ENCODE data around the gene TARS3.
"Not testable (repeated sequence)": the region's sequence is repeated elsewhere in the genome, so short reads cannot be mapped to it uniquely, and the experiment has no call there.

TARS3 gene

DNA sequence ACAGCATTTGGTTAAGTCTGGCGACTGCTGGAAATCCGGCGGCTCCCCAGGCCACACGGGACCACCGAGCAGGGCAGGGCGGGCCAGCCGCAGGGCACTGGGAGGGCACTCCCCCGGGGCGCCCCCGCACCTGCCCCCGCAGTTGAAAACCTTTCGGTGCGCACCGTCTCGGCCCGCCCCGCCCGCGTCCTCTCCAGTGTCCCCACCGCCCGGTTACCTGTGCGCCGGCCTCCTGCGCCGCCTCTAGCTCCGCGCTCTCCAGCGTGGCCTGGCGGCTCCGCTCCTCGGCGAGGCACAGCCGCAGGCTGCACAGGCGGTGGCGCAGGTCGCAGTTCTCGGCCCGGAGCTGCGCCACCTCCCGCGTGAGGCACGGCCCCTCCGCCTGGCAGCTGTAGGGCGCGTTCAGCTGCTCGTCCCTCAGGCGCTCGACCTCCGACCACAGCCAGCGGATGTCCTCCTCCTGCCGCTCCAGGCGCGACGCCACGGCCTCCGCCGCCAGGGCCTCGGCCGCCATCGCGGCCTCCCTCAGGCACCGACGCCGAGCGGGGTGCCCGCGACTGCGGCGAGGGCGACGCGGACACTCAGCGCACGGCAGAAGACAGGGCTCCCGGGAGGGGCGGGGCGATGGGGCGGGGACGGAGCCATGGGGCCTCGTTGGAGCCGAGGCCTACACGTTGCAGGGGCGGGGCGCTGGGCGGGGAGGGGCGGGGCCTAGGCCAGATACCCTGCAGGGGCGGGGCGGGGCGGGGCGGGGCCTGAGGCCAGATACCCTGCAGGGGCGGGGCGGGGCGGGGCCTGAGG is at the start of gene TARS3:
Gene TARS3 (minus strand): TSS at position 600 of the 801 bp plus-strand sequence. CDS start 86 bp downstream, at position 514.
- peak; percentile 83 for DNase-seq (ENCODE audit: low read depth)

DNA sequence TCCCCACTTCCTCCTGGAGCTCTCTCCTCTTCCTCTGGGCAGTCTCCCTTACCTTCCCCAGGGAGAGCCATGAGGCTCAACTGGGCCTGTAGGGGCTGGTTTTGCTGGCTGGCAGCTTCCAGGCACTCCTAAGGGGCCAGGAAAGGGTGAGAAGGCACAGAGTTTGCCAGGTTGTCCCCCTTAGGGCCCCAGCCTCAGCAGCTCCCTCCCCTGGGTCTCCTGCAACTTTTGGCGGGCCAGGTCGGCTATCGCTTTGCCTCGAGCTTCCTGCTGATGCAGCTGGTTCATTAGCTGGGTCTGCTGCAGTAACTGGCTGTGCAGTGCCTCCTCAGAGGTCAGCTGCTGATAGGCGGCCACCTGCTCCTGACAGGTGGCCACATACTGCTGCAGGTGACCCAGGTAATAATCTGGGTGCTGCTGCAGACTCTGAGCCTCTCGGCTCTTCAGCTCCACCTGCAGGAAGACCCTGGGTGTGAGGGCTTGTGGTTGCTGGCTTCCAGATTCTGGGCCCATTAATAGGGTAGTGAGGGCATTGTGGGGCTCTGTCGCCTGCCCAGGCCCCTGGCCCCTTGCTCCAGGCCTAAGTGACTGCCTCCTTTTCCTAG is 49.3 kb upstream of the TARS3 start:
- no peak for DNase-seq (ENCODE audit: low read depth)

DNA sequence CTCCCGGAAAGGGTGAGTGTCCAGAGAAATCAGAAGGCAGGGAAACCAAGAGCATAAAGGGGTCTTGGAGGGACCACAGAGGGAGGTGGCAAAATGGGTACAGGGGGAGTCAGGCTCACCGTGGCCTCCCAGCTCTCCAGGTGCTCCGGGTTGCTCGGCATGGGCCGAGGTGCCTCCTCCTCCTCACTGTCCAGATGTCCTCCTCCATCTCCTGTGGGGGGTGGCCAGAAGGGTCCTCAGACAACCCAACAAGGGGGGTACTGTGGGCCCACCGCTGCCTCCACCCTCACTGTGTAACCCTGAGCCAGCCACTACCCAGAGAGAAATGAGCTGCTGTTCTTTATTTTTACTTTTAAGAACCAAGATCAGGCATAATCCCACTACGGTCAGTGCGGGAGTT is 48.6 kb upstream of the TARS3 start:
- no peak for DNase-seq (ENCODE audit: low read depth)

DNA sequence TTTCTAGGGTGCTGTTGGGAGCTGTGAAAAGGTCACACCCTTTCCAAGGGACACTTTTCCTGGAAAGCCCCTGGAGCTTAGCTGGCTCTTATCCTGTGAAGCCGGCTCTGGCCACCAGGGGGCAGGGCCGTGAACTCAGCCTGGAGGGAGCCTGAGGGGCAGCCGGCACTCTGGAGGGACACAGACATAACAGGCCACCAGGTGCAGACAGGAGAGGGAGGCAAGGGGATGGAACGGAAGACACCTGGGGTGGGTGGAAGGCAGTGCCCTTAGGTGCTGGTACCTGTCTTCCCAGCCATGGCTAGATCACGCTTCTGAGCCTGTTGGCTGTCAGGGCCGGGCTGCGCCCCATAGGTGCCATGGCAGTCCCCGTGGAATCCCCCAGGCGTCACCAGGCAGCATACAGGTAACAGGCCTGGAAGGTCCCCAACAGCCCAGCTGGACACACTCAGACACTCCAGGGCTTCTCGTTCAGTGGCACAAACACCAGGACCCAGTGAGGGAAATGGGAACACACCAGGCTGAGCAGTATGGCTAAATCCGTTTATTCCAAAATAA is 42.9 kb upstream of the TARS3 start:
- DNase-seq (ENCODE audit: low read depth): not testable (repeated sequence)

DNA sequence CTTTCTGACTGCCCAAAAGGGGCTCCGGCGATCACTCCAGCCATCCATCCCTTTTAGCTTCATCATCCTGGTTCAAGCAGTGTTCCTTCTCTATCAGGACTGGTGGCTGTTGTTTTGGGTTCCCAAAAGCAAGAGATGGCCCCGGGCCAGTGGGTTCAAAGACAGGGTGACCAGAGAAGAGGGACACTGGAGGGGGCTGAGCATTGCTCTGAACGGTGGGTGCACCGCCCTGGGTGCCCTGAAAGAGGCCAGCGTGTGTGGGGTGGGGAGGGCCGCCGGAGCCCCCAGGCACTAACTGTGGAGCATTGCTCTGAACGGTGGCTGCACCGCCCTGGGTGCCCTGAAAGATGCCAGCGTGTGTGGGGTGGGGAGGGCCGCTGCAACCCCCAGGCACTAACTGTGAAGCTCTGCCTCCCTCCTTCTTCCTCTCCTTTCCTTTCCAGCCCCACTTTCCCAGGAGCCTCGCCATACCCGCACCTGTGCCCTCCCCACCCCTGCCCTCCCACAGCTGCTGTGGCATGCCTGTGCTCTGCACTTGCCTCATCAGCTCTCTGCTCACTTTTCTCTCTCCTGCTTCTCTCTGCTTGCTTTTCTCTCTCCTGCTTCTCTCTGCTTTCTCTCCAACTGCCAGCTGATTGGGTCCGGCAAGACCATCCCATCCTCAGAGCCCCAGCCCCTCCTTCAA is 41.6 kb upstream of the TARS3 start:
- no peak for DNase-seq (ENCODE audit: low read depth)

DNA sequence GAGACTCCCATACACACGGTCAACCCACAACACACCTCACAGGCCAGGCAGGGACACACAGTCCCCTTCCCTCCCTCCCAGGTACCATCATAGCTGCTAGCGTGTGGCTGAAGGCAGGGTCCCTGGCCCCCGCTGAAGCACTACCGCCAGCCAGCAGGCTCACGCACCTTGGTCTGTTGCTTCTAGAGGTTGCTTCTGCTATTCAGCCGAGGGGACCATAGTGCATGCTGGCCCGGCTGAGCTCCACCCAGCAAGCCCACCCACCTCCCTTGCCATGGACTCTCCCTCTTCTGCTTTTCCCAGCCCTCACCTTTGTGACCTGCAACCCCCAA is 41.0 kb upstream of the TARS3 start:
- not testable (repeated sequence) for DNase-seq (ENCODE audit: low read depth)

DNA sequence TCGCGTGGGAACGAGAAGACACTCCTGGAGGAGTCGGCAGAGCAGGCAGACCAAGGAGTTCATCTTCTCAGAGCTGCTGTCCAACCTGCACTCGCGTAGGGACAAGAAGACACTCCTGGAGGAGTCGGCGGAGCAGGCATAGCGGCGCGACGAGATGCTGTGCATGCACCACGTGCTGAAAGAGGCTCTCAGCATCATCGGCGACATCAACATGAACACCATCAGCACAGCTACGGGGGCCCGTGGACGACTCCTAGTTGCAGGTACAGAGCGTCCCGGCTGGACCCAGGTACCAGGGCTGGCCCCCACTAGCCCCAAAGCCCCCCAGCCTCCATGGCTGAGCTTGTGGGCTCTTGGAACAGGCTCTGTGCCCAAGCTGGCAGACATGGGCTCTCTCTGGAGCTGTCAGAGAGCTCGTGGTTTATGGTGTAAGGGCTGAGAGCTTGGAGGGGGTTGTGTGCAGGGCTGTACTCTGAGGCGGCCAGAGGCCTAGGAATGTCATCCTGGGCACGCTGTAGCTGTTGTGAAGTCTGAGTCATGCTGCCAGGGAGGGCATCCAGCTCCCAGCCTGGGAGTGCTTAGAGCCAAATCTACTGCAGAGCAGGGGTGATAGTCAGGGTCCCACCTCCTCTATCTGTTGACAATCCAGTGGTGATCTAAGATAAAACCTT is 40.5 kb upstream of the TARS3 start:
- DNase-seq (ENCODE audit: low read depth): not testable (repeated sequence)

DNA sequence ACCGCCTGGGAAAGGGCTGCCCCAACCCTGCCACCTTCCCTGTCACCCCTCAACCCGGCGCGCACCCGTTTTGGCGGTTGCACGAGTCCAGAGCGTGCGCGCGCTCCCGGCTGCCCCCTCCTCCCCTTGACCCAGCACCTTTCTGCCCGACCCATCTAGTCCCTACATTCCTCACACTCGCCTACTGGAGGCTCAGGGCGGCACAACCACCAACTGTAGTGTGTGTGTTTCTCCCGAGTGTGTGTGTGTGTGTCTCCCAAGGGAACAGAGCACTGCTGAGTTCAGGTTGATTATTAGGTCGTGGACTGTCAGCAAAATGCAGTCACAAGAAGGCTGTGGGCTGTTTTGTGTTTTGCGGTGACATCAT is 22.4 kb upstream of the TARS3 start:
- DNase-seq (ENCODE audit: low read depth): not testable (repeated sequence)

DNA sequence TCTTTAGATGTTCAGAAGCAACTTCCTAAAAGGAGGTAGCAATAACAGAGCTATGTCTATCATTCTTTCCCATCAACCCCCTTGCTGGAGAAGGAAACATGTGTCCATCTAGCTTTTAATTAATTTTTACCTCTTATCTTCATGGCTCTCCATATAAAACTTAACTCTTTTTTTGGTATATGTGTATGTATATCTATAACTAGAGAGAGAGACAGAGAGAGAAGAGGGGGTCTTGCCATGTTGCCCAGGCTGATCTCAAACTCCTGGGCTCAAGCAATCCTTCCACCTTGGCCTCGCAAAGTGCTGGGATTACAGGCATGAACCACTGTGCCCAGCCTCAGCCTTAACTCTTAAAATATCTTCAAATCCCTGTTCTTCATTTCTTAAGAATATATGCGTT is 10.6 kb upstream of the TARS3 start:
- not testable (repeated sequence) for DNase-seq (ENCODE audit: low read depth)

DNA sequence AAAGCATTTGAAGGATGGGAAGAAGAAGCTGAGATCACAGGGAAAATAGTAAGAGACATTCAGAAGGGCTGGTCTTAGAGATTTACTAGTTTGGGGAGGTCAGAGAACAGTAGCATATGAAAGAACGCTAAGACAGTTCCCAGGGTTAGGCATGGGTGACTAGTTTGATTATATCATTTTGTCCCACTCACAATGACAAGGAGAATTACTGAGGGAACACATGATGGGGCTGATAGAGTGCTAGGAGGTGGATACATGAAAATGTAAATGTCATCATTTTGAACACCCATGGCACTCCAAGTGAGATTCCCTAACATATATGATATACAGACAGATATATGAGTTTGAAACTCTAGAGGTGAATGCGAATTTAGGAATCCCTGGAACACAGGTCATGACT is 9.3 kb upstream of the TARS3 start:
- DNase-seq (ENCODE audit: low read depth): no peak

DNA sequence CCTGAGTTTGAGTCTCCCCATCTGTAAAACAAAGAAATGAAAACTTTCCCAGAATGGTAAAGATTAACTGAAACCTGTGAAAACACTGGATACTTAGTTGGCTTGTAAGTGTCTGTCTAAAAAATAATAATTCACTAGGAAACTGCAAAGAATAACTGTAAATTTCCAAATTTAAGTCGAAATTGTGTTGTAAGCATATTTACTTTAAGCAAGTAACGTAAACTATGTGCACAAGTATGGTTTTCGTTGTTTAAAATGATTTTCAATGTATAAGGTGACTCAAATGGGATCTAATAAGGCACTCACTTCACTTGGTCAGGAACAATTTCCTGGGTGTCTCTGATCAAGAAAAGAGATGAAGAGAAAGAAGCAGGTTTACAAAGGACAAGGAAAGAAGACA is 8.5 kb upstream of the TARS3 start:
- DNase-seq (ENCODE audit: low read depth): no peak

DNA sequence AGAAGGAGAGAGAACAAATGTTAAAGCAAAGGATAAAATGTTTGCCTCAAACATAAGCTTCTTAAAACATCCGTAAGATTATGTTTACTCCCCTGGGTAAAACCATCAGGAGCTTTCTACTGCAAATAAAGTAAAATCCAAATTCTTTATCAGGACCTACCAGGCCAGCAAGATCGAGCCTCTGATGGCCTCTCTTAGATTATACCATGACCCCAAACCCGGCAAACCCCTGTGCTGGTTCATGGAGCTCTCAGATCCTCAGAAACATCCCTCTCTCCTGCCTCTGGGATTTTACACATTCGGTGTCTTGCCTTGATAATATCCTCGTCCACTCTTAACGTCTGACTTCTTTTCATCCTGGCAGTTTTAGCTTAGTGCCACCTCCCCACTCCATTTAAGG is 7.5 kb upstream of the TARS3 start:
- DNase-seq (ENCODE audit: low read depth): no peak

DNA sequence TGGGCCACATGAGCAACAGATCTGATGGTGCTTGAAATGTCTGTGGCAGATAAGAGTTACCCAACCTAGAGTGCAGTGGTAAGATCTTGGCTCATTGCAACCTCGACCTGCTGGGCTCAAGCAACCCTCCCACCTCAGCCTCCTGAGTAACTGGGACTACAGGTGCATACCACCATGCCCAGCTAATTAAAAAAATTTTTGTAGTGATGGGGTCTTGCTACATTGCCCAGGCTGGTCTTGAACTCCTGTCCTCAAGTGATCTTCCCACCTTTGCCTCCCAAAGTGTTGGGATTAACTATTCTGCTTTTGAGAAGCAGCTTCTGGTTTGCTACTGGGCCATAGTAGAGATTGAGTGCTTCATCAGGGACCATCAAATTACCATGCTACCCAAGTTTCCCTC is 2.9 kb upstream of the TARS3 start:
- DNase-seq (ENCODE audit: low read depth): no peak

DNA sequence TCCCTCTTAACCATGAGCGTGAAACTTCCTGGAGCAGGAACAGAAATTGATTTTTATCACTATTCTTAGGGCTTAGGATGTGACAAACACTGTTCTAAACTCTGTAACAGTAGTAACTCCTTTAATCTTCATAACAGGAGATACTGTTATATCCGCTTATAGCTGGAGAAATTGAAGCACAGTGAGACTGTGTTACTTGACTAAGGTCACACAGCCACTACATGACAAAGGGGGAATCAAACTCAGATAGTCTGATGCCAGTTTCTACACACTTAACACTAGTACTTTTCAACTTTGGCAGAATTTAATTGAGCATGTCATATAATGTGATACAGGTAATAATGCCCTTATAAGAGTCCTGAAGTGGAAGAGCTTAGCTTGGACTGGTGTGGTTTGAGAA is 800 bp upstream of the TARS3 start:
- DNase-seq (ENCODE audit: low read depth): no peak

DNA sequence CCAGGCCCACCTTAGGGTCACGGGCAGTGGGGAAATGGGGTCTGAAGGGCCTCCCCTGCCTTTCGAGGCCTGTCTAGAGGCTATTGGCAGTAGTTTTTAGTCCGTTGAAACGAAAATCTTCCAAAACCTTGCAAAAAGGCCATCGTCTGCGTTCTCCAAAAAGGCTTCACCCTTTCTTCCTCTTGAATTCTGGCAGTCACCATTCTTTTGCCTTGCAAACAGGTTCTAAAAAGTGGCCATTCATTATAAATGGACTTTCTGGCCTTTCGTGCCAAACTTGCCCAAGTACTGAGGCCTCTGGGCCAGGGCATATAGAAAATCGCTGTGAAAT is 367 bp upstream of the TARS3 start:
- DNase-seq (ENCODE audit: low read depth): no peak

DNA sequence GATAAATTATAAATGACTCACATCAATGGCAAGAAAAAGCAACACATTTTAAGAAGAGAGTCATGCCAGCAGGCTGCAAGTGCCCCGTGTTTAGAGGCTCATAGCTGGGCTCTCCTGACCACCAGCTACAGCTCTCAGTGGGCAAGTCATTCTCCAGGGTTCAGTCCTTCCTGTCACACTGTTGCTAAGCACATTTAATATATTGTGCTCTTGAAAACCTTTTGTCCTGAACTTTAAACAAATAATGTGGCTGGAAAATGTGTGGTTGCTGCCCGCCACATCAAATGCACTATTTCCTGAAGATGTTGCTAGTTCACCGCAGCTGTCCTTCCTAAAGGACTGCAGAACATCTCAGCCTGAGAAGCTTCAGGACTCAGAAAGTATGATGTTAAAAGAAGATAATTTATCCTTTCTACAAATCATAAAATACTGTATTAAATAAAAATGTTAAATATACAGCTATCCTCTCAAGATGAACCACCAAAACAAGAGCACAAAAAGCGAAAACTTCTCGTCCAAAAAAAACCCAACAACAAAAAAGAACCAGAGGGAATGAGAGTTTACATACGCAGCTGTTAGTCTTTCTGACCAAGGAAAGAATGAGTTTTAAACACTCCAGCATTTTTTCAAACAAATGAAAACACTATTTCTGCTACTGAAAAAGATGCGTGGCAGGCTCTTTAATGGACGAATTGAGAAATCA is 951 bp downstream of the TARS3 start:
- DNase-seq (ENCODE audit: low read depth): peak; percentile 18

DNA sequence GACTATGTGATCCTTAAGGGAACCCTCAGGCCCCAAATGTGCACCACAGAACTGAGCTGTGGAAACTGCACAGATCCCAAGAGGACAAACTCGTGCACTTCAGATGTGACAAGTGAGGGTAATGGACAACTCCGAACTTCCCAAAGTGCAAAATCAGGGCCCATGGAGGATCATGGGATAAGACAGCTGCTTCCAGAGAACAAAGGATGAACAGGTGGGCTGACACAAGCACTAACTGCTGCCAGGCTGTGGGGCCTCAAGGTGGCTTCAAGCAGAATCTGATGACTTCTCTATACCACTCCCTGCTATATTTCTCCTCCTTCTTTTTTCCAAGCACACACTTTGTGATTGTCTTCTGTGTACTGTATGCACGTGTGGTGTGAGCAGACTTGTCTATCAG is 5.4 kb downstream of the TARS3 start:
- DNase-seq (ENCODE audit: low read depth): no peak

DNA sequence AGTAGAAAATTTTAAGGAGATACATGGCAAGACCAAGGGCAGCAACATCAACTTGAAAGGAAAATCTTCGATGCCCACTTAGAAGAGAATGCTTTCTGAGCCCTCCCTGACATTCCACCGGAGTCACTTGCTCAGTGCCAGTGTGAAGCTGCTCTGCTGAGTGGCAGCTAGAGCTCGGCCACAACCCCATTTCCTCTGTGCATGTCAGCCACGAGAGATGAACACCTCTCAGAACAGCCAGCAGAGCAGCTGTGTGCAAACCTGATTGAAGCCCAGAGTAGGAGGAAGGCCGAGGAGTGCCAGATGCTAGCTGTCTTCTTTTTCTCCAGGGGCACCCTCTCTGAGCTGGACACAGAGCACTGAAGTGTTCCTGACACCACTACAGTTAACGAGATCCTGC is 12.2 kb downstream of the TARS3 start:
- no peak for DNase-seq (ENCODE audit: low read depth)

DNA sequence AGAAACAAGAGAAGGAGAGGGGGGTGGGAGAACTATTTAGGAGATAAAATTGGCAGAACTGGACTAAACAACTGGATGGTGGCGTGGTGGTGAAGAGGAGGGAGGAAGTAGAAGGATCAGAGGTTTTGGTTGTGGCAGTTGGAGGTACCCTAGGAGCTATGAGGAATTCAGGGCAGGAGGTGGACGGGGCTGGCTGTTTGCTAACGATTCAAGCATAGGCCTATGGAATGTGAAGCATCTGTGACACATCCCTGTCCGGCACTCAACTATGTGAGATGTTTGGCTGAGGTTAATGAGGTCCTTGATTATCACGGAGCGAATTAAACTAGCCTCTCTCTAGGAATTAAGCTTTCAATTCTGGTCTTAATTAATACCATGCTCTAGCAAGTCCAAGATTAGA is 13.5 kb downstream of the TARS3 start:
- DNase-seq (ENCODE audit: low read depth): peak; percentile 71

DNA sequence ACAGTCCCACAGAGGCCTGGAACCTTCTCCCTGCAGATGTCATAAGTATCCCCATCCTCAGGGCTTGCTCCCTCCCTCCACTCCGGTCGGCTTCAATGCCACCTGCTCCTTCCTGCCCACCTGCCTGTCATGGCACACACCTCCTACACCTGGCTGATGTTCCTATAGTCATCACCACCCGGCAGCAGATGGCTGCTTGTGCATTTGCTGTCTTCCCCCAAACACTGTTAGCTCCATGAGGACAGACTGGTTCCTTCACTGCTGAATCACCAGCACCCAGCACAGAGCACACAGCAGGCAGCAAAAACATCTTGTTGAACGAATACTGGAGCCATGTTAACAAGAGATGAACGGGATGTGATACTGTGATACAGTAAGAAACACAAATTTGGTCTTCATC is 14.8 kb downstream of the TARS3 start:
- DNase-seq (ENCODE audit: low read depth): no peak

DNA sequence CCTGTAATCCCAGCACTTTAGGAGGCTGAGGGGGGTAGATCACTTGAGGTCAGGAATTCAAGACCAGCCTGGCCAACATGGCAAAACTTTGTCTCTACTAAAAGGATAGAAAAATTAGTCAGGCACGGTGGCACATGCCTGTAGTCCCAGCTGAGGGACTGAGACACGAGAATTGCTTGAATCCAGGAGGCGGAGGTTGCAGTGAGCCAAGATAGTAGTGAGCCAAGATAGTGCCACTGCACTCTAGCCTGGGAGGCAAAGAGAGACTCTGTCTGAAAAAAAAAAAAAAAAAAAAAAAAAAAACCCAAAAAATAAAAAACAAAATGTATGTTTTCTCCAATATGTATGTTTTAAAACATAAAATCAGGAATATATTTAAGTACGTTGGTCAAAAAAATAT is 16.3 kb downstream of the TARS3 start:
- DNase-seq (ENCODE audit: low read depth): no peak

DNA sequence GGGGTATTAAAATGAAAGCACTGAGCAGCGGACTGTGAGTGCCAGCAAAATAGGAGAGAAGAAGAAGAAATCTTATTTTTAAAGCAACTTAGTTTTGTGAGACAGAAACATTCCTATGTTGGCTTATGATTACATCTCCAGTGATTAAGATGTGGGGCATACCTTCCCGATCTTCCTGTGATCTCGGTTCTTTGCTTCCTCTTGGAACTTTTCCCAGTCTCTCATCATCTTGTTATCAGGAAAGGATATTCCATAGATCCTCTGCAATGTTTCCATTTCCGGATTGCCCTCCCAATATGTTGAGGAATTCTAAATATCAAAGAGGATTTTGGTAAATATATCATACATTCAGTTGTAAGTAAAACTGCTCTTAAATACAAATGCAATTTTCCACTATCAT is 22.2 kb downstream of the TARS3 start:
- no peak for DNase-seq (ENCODE audit: low read depth)

Data from iris pigment epithelial cell (primary cell).